CD14-positive monocyte (primary cell): ENCODE measurements around the gene SNX22. TPM values are rescaled to one million over a fixed set of nuclear protein-coding genes. Genes with fewer than 3 reads are reported as not detected.
A peak's percentile ranks its signal among the peaks of the same experiment; 100 is the strongest.

ENCODE experiments used
- DNase-seq, 3 donors: peaks; one replicate each; pipeline ENCODE4 v3.0.0-alpha.2; 2011 to 2022
- H2AFZ ChIP-seq: 2 replicates; pipeline ENCODE4 v1.6.0; 2012; ENCODE audit warnings: mild to moderate bottlenecking, low read depth, low read length, inconsistent platforms; ENCODE audit not compliant: insufficient read depth, poor library complexity, severe bottlenecking
- H3K27ac ChIP-seq, 2 donors: 1 replicate in 1 of 2; 2 replicates in 1 of 2; pipeline ENCODE4 v1.5.1; 2012 to 2013; ENCODE audit warnings: low read length in 2 of 2, control low read depth in 1 of 2, inconsistent platforms in 1 of 2, low read depth in 1 of 2, mild to moderate bottlenecking in 1 of 2
- H3K27me3 ChIP-seq, 2 donors: one replicate each; pipeline versions ENCODE4 v1.6.0 to v1.6.1; 2011 to 2013; ENCODE audit warnings: low read length in 2 of 2; ENCODE audit not compliant: control insufficient read depth in 2 of 2, insufficient read depth in 2 of 2
- H3K36me3 ChIP-seq, 2 donors: replicated peaks in 1 of 2; 1 replicate in 1 of 2; 2 replicates in 1 of 2; pipeline versions ENCODE4 v1.5.1 to v1.6.1; 2012 to 2013; ENCODE audit warnings: low read length in 2 of 2, control low read depth in 1 of 2, inconsistent platforms in 1 of 2, mild to moderate bottlenecking in 1 of 2; ENCODE audit not compliant: insufficient read depth in 2 of 2, control insufficient read depth in 1 of 2
- H3K4me1 ChIP-seq, 2 donors: 1 replicate in 1 of 2; 2 replicates in 1 of 2; pipeline versions ENCODE4 v1.5.1 to v1.6.1; 2012 to 2013; ENCODE audit warnings: low read length in 2 of 2, control low read depth in 1 of 2, inconsistent platforms in 1 of 2, mild to moderate bottlenecking in 1 of 2, moderate library complexity in 1 of 2; ENCODE audit not compliant: insufficient read depth in 2 of 2, control insufficient read depth in 1 of 2
- H3K4me2 ChIP-seq: replicated peaks from 2 replicates; pipeline ENCODE3; 2012; ENCODE audit warnings: low read length, moderate library complexity, mild to moderate bottlenecking; ENCODE audit not compliant: poor library complexity, severe bottlenecking; ENCODE audit errors: extremely low read depth
- H3K4me3 ChIP-seq, 3 experiments: fragments of 200-600 bp in 1 of 3; sonication (generic) in 1 of 3; replicated peaks in 1 of 3; 1 replicate in 2 of 3; 2 replicates in 1 of 3; pipeline ENCODE4 v1.5.1; 2011 to 2013; ENCODE audit warnings: low read length in 3 of 3, mild to moderate bottlenecking in 3 of 3, control low read depth in 2 of 3, low read depth in 2 of 3, inconsistent platforms in 1 of 3, moderate library complexity in 1 of 3
- H3K79me2 ChIP-seq: 2 replicates; pipeline ENCODE4 v1.6.0; 2012; ENCODE audit warnings: mild to moderate bottlenecking, control low read depth, inconsistent platforms, low read length, moderate library complexity; ENCODE audit not compliant: insufficient read depth
- H3K9ac ChIP-seq: 2 replicates; pipeline ENCODE4 v1.6.0; 2017; ENCODE audit warnings: low read length, mild to moderate bottlenecking; ENCODE audit not compliant: insufficient read depth, poor library complexity, severe bottlenecking
- H3K9me3 ChIP-seq, 2 donors: replicated peaks in 1 of 2; 1 replicate in 1 of 2; 2 replicates in 1 of 2; pipeline versions ENCODE4 v1.5.1 to v1.6.1; 2012 to 2013; ENCODE audit warnings: low read length in 2 of 2, control low read depth in 1 of 2; ENCODE audit not compliant: control insufficient read depth in 1 of 2, insufficient read depth in 1 of 2
- H4K20me1 ChIP-seq: 2 replicates; pipeline ENCODE4 v1.6.0; 2012; ENCODE audit warnings: mild to moderate bottlenecking, low read length, control low read depth, moderate library complexity; ENCODE audit not compliant: insufficient read depth
- H3K27ac Mint-ChIP-seq, 7 donors: one replicate each; pipeline ENCODE4 v1.8.0; 2020; ENCODE audit warnings: mild to moderate bottlenecking in 7 of 7, mixed read lengths in 7 of 7, moderate library complexity in 6 of 7, inconsistent platforms in 2 of 7
- H3K27me3 Mint-ChIP-seq, 3 donors: one replicate each; pipeline ENCODE4 v1.8.0; 2021 to 2022; ENCODE audit warnings: low read depth in 3 of 3, mild to moderate bottlenecking in 3 of 3, mixed read lengths in 3 of 3, moderate library complexity in 3 of 3, inconsistent platforms in 1 of 3
- H3K36me3 Mint-ChIP-seq, 2 donors: one replicate each; pipeline ENCODE4 v1.8.0; 2020; ENCODE audit warnings: mixed read lengths in 2 of 2, inconsistent platforms in 1 of 2, mild to moderate bottlenecking in 1 of 2
- H3K4me1 Mint-ChIP-seq: one replicate; pipeline ENCODE4 v1.8.0; 2020; ENCODE audit warnings: mild to moderate bottlenecking, mixed read lengths
- H3K4me3 Mint-ChIP-seq, 2 donors: one replicate each; pipeline ENCODE4 v1.8.0; 2020; ENCODE audit warnings: mild to moderate bottlenecking in 2 of 2, mixed read lengths in 2 of 2, moderate library complexity in 1 of 2
- H3K9me3 Mint-ChIP-seq, 7 donors: one replicate each; pipeline ENCODE4 v1.8.0; 2020 to 2022; ENCODE audit warnings: mixed read lengths in 7 of 7, mild to moderate bottlenecking in 6 of 7, moderate library complexity in 6 of 7, inconsistent platforms in 2 of 7
- WGBS: methylation state at CpG from one replicate; pipeline ENCODE4 v1.1.5; 2013; ENCODE audit warnings: missing lambda C conversion rate; ENCODE audit not compliant: insufficient coverage; 5-methylcytosine and 5-hydroxymethylcytosine counted together
- intact Hi-C, 2 donors: fragments of 100-400 bp; cut with micrococcal nuclease; formaldehyde crosslinking; loops; one replicate each; pipeline versions ENCODE4 v1.15.0 to v1.15.1; 2023
- polyA plus RNA-seq, 3 donors: library from polyadenylated mRNA; depleted of rRNA in 1 of 3; unstranded in 2 of 3; stranded (reverse) in 1 of 3; fragments of 300-500 nt in 2 of 3; fragments of >200 nt in 1 of 3; fragmentation: Illumina TruSeq in 2 of 3; gene quantifications; 1 replicate in 2 of 3; 2 replicates in 1 of 3; pipeline ENCODE4 v1.2.3, GENCODE V29; 2012 to 2021
- TF ChIP-seq, protein P1 (sequence below): fragments of 200-600 bp; IDR thresholded peaks from one replicate; pipeline ENCODE4 v1.8.0; 2022; ENCODE audit warnings: antibody characterized with exemption, mild to moderate bottlenecking

The SNX22 gene
- polyA plus RNA-seq, 3 donors = 0.19 to 1.2 (median 0.80) TPM

DNA sequence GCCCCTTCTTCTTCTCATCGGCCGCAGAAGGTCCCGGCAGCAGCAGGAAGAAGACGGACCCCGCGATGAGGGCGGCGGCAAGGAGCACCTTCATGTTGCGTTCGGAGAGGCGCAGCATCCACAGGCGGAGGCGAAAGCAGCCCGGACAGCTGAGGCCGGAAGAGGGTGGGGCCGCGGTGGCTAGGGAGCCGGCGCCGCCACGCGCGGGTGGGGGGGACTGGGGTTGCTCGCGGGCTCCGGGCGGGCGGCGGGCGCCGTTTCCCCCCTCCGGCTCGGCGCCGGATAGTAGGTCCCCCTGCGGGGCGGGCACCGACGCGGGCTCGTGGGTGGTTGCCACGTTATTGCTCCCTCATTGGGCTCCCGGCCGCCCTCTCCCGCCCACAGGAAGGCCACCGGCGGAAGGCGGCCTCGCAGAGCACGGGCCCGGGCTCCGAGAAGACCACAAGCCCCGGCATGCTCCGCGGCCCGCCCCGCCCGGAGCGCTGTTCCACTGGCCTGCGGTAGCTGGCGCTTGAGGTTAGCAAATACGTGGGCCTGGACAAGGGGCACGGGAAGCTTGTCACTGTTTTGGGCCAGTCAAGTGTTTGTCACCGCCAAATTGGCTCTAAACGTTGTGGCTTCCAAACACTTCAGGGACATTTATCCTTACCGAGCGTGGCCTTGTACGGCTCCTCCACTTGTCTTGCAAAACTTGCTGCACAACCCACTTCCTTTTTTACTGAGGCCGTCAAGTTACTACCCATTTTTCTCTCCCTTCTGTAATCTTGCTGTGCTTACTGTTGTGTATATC, 11.5 kb downstream of the SNX22 start, which contains the start of gene PPIB:
Gene PPIB (minus strand): TSS at position 154 of the 790 bp plus-strand sequence. CDS start 36 bp downstream, at position 118.
- no peaks in the 10 kb centered on the region for H3K9me3 ChIP-seq
- H3K27ac ChIP-seq = peak within 1 kb of the TSS; percentile 89 to 94
- H3K36me3 ChIP-seq = peaks cover 24 to 26% of the 10 kb centered on the region in 2 donors
- TF ChIP-seq, protein P1, sequence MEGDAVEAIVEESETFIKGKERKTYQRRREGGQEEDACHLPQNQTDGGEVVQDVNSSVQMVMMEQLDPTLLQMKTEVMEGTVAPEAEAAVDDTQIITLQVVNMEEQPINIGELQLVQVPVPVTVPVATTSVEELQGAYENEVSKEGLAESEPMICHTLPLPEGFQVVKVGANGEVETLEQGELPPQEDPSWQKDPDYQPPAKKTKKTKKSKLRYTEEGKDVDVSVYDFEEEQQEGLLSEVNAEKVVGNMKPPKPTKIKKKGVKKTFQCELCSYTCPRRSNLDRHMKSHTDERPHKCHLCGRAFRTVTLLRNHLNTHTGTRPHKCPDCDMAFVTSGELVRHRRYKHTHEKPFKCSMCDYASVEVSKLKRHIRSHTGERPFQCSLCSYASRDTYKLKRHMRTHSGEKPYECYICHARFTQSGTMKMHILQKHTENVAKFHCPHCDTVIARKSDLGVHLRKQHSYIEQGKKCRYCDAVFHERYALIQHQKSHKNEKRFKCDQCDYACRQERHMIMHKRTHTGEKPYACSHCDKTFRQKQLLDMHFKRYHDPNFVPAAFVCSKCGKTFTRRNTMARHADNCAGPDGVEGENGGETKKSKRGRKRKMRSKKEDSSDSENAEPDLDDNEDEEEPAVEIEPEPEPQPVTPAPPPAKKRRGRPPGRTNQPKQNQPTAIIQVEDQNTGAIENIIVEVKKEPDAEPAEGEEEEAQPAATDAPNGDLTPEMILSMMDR = no peak
- Mint-ChIP-seq H3K36me3 (peaks cover 31 to 32% of the 10 kb centered on the region in 2 donors), H3K4me3 (peak within 1 kb of the TSS; percentile 96), H3K27me3 (peaks cover 0 to 2% (median 0%) of the 10 kb centered on the region in 3 donors), H3K27ac (peak within 1 kb of the TSS; percentile 93 to 96 (median 95)), H3K4me1 (peaks cover 41% of the 10 kb centered on the region), H3K9me3 (no peaks in the 10 kb centered on the region)
- WGBS = under 1% methylated on average over 65 of the region's 69 CpGs
- peak within 1 kb of the TSS; percentile 86 for H3K9ac ChIP-seq
- intact Hi-C loops = loop anchor here (2.0 to 10.0 kb wide), 5 partner anchors 68 to 299 kb away; partner anchors contain the start of genes CIAO2A (in 1 of the 2), CSNK1G1 (in 1 of the 2), SNX1 (in 1 of the 2) and TRIP4 (in 1 of the 2)
- H2AFZ ChIP-seq = peak within 1 kb of the TSS; percentile 86
- peak within 1 kb of the TSS; percentile 89 for H3K4me2 ChIP-seq
- H3K79me2 ChIP-seq = peaks cover 44% of the 10 kb centered on the region
- DNase-seq = peak; percentile 93 to 96 (median 95)
- no peaks in the 10 kb centered on the region for H3K27me3 ChIP-seq
- peak within 1 kb of the TSS; percentile 73 to 92 (median 85) for H3K4me3 ChIP-seq
- peaks cover 29 to 37% of the 10 kb centered on the region in 2 donors for H3K4me1 ChIP-seq
- H4K20me1 ChIP-seq = peaks cover 43% of the 10 kb centered on the region

DNA sequence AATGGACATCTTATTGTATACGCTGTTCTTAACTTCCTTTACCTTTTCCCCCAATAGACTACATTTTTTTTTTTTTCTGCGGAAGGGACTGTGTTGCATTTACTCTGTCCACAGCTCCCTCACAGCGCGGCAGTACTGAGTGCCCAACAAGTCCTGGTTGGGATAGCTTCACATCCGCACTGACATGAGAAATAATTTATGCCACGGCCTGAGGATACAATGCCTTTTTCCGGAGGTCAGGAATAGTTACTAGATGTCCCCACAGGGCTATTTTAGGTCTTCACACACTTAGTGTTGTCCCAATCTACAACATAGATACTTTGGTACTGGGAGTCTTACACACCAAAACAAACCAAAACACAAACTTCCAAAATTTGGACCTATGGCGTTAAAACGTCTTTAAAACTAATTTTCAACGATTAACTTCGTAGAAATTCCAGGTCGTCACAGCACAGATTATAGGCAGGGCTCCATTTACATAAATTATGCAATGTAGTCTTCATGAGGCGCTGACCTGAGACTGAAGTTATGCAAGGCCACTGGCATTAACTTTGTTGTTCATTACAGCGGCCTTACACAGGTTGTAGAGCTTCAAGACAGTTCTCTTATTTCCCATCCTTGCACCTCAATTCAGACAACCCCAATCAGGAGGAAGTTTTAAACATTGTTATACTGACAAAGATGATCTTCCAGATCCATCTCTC, 12.3 kb downstream of the SNX22 start:
- peaks cover 37% of the 10 kb centered on the region for H3K4me1 Mint-ChIP-seq
- H3K27me3 Mint-ChIP-seq = peaks cover 0 to 2% (median 0%) of the 10 kb centered on the region in 3 donors

More for the DNA sequence above, 12.3 kb downstream of the SNX22 start:
- H3K9ac ChIP-seq = peak overlapping the region; percentile 76
- H3K4me3 Mint-ChIP-seq = peak overlapping the region; percentile 78 to 96
- H3K9me3 ChIP-seq = no peaks in the 10 kb centered on the region
- H3K27ac Mint-ChIP-seq = peak overlapping the region; percentile 93 to 96 (median 95)
- H2AFZ ChIP-seq = peak overlapping the region; percentile 86
- peak overlapping the region; percentile 63 to 92 (median 67) for H3K4me3 ChIP-seq
- H3K4me1 ChIP-seq = peaks cover 29 to 34% of the 10 kb centered on the region in 2 donors
- peak overlapping the region; percentile 89 for H3K4me2 ChIP-seq
- H3K27me3 ChIP-seq = no peaks in the 10 kb centered on the region
- intact Hi-C loops = loop anchor here (2.0 to 10.0 kb wide), 5 partner anchors 69 to 298 kb away; partner anchors contain the start of genes CIAO2A (in 1 of the 2), CSNK1G1 (in 1 of the 2), SNX1 (in 1 of the 2) and TRIP4 (in 1 of the 2)
- H3K9me3 Mint-ChIP-seq = no peaks in the 10 kb centered on the region
- peak; percentile 41 to 71 (median 66) for DNase-seq
- H3K27ac ChIP-seq = peak overlapping the region; percentile 86 to 94
- H4K20me1 ChIP-seq = peaks cover 36% of the 10 kb centered on the region
- H3K79me2 ChIP-seq = peaks cover 37% of the 10 kb centered on the region
- H3K36me3 ChIP-seq = peaks cover 16 to 19% of the 10 kb centered on the region in 2 donors
- TF ChIP-seq, protein P1 = no peak
- peaks cover 25 to 27% of the 10 kb centered on the region in 2 donors for H3K36me3 Mint-ChIP-seq
- 7% methylated on average over 3 of the region's 14 CpGs for WGBS
